GM12872 (cell line): ENCODE results near the gene GRIK1.

Experiments used
- CTCF ChIP-seq: IDR thresholded peaks from 3 replicates; pipeline ENCODE4 v1.5.1; 2011; ENCODE audit warnings: low read depth, mild to moderate bottlenecking, low read length, moderate library complexity; ENCODE audit not compliant: insufficient read depth

GRIK1 gene

GRCh38 chr21:29557200-29557599 lies 382.6 kb downstream of the GRIK1 start:
- TF ChIP-seq CTCF: no peak

- TF ChIP-seq CTCF: no peak
These were observed 384.2 kb downstream of the GRIK1 start for GRCh38 chr21:29555601-29556000.

GRCh38 chr21:29550205-29550604 lies 389.6 kb downstream of the GRIK1 start:
- no peak for TF ChIP-seq CTCF

- TF ChIP-seq CTCF: no peak
These were observed 390.2 kb downstream of the GRIK1 start for GRCh38 chr21:29549614-29550013.

- no peak for TF ChIP-seq CTCF
These were observed 391.8 kb downstream of the GRIK1 start for GRCh38 chr21:29547998-29548397.

GRCh38 chr21:29546071-29546470 lies 393.7 kb downstream of the GRIK1 start:
- TF ChIP-seq CTCF: no peak

- TF ChIP-seq CTCF: no peak
These were observed 399.5 kb downstream of the GRIK1 start for GRCh38 chr21:29540289-29540688.

- no peak for TF ChIP-seq CTCF
These were observed 401.7 kb downstream of the GRIK1 start for GRCh38 chr21:29538115-29538514.
